GM18907 (cell line): ENCODE data around the gene VAPA.

Experiments used
- ATAC-seq: cut with Tn5 transposase; IDR thresholded peaks from one replicate; pipeline ENCODE4 v1.9.1; 2021; ENCODE audit warnings: mild to moderate bottlenecking, moderate library complexity; ENCODE audit not compliant: unreplicated experiment

VAPA gene

GRCh38 chr18:9994701-9995235 lies 81.0 kb downstream of the VAPA start:
- no peak for ATAC-seq

- ATAC-seq = no peak
Observed at GRCh38 chr18:9995631-9996030, 81.8 kb downstream of the VAPA start.

GRCh38 chr18:9996094-9996493 lies 82.3 kb downstream of the VAPA start:
- ATAC-seq = no peak

- ATAC-seq = no peak
Observed at GRCh38 chr18:9997711-9998110, 83.9 kb downstream of the VAPA start.

- no peak for ATAC-seq
Observed at GRCh38 chr18:9998330-9998729, 84.5 kb downstream of the VAPA start.

GRCh38 chr18:10002280-10002679 lies 88.5 kb downstream of the VAPA start:
- no peak for ATAC-seq

- no peak for ATAC-seq
Observed at GRCh38 chr18:10003281-10003680, 89.5 kb downstream of the VAPA start.

GRCh38 chr18:10003866-10004265 lies 90.0 kb downstream of the VAPA start:
- ATAC-seq = no peak

- no peak for ATAC-seq
Observed at GRCh38 chr18:10006311-10006893, 92.6 kb downstream of the VAPA start.

- ATAC-seq = no peak
Observed at GRCh38 chr18:10008006-10008647, 94.3 kb downstream of the VAPA start.
